Islet precursor cell (in vitro differentiated cells): Measurements from ENCODE around the gene HOXD10.

Experiments used
- DNase-seq: peaks from one replicate; pipeline ENCODE4 v3.0.0-alpha.2; 2018

HOXD10 gene

DNA sequence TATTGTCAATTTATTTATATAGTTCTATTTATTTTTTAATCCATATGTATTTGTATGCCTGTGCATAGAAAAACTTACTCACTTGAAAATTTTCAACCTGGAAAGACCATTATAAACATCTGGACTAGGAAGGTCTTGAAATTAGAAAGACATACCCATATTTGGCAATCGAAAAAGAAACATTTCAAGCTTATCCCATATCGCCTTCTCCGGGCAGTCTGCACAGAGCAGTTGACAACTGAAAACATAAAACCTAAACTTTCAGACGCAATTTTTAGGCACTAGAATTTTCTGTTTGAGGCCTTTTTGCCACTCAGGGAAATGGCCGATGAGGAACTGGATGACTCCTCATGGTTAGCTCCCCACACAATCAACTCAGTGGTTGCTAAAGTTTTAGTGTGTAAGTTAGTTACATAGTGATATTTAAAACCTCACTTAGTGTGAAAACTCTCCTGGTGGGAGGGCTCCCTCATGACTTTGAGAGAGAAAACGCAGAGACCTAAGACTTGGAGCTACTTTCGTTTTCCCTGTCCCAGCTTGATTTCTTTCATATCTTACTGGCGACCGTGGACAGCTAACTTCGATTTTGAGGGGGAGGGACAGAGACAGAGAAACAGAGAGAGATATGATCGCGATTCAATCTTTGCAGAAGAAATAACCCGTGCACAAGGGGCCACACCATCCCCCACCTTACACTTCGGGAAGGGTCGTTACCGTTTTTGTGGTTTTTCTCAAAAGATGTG lies 20.2 kb upstream of the HOXD10 start:
- no peak for DNase-seq

DNA sequence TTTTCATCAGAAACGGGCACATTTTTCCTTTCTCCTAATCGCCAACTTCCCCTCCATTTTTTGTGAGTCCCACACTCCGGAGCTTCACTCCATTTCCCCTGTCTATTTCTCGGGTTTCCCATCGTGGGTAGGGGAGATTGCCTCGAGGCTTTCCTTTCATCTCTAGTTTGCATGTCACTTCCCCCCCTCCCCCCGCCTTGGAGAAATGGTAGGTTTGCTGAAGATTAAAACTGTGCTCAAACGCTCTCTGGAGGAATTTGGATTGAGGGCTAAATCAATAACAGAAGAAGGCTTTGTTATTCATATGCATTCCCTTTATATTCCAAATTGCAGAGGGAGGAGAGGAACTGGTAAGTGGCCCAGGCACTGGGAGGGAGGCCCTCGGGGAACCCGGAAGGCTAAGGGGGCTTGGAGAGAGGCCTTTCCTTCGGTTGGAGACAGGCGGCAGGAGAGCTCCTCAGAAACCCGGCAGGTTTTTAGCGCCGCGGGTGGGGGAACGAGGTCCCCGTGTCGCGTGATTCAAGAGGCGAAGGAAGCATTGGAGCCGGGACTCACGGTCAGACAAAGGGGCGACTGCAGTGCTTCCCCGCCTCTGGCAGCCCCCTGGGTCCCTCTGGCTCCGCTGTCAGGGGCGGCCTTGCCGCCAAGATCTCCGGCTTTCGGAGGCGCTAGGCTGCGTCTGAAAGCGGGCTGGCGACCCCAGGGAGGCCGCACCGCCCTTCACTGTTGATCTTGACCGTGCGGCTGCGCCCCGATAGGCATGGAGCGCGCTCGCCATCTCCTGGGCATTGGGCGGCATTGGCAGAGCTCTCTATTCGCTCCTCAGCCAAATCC lies 19.4 kb upstream of the HOXD10 start:
- DNase-seq, result peak; percentile 90

DNA sequence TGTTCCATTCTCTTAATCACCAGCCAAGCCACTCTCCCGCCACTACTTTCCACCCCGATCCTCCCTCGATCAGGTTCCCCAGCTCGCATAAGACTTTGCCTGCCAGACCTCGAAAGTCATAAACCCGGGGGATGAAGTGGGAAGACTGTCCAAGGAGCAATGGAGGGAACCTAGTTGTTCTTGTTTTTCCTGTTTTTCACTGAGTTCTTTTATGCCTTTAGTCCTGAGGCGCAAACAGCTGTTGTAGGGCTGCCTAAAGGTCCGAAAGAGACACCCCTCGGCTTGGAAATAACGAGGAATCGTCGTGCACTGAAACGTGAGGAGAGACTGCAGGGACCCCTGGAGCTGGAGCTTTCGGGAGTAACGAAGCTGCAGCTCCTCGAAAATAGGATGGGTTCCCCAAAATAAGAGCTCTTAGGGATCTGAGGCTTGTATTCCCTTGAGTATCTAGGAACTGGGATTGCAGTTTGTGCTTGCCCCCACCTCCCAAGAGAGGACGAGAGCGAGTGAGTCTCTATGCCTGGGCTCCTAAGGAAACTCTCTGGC lies 18.7 kb upstream of the HOXD10 start:
- DNase-seq, result no peak

DNA sequence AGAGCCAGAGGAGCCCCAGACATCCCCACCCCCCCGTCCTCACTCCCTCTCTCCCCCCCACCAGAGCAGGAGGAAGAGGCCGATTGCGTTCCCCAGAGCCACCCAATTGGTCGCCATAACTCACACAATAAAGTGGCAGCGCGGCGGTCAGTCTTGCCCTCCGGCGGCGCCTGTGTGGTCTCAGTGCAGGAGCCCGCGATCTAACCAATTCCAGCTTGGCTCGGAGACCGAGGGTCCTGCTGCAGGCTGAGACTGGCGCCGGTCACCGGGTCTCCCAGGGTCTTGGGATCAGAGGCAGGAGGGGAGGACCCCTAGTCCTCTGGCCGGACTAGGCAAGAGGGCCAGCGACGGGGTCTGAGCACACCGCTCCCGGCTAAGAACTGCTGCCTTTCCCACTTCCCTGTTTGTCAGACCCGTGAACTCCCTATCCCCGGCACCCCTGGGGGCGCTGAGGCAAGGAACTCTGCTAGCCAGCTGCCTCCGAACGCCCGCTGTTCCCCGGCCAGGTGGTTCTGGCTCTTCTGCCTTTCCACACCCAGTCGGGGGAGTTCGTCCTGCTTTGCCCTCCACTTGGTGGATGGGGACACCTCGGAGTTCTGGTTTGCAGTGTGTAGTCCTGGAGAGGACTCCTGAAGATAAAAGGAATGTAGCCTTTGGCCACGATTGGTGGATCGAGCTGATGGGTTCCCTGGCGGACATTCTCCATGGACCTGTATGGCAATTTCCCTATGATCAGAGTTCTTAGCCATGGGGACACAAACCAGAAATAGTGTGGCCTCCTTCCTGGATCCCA lies 18.0 kb upstream of the HOXD10 start:
- DNase-seq, result peak; percentile 84

DNA sequence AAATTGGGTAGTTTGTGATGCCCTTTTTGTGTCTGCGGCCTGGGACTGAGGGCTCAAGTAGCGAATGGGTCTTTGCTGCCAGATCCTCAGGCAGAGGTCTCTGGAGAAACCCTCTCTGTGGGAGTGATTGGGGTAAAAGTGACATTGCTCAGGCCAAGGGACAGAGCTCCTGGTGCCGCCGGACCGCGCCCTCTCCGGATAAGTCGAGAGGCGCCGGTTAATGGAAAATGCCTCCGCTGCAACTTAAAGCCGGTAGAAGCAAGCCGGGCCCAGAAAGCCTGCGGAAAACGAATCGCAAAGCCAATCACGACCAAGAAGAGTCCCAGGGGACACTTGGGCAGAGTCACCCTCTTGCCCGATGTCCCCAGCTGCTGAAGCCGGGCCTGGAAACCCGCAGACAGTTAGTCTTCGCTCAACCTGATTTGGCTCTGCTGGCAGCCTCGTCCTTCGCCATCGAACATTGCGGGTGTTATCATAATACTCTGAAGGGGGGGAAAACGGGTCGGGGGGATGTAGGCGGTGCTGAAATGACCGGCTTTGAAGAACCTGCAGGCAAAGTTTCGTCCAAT lies 17.3 kb upstream of the HOXD10 start:
- peak; percentile 50 for DNase-seq

DNA sequence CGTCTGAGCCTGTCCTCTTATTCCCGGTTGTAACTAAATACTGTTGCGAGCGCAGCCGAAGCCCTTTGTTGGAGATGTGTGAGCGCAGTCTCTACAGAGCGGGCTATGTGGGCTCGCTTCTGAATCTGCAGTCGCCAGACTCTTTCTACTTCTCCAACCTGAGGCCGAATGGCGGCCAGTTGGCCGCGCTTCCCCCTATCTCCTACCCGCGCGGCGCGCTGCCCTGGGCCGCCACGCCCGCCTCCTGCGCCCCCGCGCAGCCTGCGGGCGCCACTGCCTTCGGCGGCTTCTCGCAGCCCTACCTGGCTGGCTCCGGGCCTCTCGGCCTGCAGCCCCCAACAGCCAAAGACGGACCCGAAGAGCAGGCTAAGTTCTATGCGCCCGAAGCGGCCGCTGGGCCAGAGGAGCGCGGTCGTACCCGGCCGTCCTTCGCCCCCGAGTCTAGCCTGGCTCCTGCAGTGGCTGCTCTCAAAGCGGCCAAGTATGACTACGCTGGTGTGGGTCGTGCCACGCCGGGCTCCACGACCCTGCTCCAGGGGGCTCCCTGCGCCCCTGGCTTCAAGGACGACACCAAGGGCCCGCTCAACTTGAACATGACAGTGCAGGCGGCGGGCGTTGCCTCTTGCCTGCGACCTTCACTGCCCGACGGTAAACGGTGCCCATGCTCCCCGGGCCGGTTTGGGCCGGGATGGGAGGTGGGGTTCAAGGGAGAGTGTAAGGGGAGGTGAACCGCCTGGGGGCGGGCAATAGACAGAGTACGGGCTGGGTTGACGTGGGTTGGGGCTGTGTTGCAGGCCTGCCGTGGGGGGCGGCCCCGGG lies 16.6 kb upstream of the HOXD10 start, which contains the start of gene HOXD12:
TSS of gene HOXD12 (plus strand) at position 68 of the 819 bp plus-strand sequence. CDS start at position 75, 7 bp downstream.
- peak; percentile 57 for DNase-seq

DNA sequence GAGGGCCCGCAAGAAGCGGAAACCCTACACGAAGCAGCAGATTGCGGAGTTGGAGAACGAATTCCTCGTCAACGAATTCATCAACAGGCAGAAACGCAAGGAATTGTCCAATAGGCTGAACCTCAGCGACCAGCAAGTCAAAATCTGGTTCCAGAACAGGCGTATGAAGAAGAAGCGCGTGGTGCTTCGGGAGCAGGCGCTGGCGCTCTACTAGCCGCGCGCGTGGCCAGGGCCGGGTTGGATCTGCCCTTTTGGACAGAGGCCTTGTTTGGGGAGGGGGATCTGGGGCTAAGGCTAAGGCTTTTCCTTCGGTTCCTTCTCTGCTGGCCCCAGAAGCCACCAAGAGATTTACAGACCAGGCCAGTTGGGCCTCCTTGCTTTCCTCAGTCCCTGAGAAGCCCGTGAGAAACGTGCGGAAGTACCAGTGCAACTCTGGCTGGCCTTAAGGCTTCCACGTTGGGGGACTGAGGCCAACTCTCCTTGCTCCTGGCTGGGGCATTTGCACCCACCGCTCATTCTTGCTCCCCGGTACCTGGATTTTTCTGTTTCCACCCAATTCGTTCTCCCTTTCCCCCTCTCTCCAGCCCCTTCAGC lies 15.9 kb upstream of the HOXD10 start:
- DNase-seq, result peak; percentile 55

DNA sequence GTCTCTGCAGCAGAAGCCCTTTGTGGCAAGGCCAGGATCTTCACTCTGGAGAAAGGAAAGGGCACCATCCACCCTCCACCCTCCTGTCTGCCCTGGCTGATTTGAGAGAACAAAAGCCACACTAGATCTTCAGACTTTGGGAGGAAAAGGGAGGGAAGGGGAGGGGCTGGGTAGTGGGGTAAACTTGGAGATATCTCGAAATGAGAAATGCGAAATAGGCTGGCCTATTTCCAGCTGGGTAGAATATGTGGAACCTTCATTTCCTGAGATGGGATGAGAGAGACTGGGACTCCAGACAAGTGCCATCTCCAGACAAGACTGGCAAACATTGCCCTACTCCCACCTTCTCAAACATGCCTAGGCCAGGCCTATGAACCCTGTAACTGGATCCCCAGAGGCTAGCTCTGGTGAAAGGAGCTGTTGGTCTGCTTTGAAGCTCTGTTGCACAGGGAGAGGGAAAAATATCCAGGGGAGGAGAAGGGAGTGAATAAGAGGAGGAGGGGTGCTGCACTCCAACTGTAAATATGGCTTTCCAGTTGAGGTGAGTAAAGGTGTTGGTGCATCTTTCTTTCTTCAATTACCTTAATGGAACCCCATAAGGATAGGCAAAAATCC lies 15.3 kb upstream of the HOXD10 start:
- peak; percentile 25 for DNase-seq

DNA sequence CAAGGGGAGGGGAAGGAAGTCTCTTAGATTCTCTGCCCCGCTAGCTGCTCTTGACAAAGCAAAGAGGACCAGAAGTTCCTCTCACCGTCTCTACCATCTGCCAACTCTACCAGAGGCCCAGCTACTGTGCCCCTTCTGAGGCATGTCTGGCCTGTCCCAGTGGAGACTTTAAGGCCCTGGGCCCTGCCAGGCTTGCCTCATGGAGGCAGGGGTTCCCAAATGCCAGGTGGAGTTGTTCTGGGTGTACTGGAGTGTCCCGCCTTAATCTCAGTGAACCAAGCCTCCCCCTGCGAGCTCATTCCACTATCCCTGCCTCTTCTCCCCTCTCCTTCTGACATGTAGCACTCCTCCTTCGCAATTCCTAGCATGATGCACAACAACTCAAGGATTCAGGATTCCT lies 14.7 kb upstream of the HOXD10 start:
- DNase-seq, result peak; percentile 29

DNA sequence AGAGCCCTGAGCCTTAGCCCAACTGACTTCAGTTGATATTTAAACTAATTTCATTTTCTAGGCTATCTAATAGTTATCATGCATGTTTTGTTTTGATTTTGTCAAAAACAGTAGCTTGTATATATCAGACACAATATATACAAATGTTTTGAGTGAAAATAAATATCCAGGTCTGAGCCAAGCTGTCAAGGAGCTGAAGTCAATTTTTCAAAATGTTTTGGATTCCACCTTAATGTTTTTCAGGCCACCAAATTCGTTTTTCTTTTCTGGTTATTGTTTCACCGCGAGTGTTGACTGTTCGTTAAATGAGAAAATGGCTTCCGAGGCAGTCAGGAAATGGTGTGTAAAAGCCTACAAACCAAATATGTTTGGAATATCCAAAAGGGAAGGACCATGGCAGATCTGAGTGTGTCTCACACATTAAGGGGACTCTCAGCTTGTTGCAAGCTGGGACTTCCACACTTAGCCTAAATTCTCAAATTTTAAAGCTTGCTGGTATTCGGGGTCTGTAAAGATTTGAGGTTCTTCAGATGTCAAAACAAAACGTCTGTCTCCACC lies 14.2 kb upstream of the HOXD10 start:
- DNase-seq, result no peak

DNA sequence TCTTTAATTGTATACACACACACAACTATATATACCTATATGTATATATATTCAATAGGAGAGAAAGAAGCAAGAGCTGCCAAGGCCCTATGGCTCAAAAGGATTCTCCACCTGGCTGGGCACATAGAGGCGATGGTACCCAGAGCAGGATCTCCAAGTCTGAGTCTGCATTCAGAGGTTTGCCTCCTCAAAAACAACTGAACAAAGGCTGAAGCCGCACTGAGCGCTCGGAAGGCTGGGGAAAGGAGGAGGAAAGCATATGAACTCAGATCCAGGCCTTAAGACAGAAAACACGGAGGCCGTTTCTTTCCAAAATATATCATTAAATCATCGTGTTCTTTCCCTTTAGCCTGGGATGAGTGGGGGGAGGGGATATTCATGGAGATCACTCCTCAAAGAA lies 13.4 kb upstream of the HOXD10 start:
- no peak for DNase-seq

DNA sequence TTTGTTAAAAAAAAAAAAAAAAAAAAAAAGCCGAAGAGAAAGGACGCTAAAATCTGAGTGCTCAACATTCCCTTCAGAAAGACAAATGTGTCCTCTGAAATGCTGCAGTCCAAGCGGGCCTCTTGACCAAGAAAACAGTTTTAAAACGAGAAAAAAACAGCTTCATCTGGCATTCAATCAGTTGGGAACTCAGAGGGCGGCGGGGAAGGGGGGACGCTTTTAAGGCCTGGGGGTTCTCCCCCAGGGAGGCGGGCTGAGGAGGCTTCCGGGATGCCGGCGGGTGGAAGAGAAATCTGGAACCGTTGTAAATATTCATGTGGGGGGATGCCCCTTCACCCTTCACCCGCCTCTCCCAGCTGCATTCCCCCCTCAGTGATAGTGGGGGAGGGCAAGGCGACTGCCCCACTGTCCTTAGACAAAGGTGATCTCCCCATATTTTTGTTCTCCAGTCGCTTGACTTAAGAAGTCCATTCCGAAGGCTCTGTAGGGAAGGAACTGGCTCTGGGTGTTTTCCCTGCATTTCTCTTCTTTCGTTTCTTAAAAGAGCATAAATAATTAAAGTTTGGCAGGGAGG lies 12.7 kb upstream of the HOXD10 start:
- DNase-seq, result peak; percentile 58

DNA sequence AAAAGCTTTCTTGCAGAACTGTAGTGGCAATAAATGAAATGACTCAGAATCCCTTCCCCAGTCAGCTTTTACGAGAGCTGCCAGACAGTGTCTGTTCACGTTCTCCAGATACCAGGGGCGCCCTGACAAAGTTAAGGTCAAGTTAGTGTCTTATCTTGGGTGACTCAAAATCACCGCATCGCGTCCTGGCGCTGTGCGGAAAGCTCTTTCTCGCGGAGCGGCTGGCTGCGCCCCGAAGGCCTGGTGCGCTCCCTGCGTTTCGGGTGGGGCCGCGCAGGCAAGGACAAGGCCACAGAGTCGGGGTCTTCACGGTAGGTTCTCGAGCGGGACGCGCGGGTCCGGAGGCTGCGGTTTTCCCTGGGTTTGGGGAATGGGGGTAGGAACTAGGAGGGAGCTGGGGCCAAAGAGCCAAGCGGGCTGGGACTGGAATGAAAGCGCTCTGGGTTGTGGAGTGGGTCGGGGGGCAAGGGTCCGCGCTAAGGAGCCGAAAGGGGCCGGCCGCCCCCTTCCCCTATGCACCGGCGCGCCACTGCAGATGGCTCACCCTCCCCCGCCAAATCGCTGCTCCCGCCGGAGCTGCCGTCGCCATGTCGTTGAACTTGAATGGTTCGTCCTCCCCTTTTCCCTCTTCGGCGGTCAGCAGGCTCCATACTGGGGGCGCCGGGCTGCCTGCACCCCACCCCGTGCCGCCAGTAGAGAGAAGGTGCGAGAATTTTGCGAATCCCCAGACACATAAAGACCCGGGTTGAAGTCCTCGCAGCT lies 12.1 kb upstream of the HOXD10 start:
- peak; percentile 90 for DNase-seq

DNA sequence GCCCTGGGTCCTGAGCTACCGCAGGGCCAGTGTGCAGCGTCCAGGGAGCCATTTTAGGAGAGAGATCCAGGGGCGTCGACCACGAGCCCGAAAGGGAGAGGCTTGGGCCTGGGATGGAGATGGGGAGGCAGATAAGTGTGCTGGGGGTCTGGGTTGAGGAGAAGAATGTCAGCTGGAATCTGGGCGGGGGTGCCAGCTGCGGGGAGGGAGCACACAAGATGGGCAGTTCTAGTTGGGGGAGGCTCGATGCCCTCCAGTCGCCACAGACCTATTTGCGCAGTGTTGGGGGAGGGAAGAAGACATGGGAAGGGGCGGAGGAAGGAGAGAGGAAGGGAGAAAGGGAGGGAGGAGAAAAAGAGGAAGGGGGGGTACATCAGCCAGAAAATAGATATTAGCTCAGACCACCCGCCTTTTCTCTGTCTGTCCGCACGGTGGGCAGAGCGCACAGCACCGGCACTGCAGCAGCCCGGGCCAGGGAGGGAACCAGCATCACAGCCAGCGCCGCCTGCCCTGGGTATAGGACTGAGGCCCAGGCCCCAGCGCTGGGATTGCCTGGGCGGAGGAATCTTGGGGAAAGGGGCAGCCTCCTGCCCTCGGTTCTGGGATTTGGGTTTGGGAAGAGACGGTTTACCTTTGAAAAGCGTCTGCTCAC lies 11.4 kb upstream of the HOXD10 start:
- peak; percentile 64 for DNase-seq

DNA sequence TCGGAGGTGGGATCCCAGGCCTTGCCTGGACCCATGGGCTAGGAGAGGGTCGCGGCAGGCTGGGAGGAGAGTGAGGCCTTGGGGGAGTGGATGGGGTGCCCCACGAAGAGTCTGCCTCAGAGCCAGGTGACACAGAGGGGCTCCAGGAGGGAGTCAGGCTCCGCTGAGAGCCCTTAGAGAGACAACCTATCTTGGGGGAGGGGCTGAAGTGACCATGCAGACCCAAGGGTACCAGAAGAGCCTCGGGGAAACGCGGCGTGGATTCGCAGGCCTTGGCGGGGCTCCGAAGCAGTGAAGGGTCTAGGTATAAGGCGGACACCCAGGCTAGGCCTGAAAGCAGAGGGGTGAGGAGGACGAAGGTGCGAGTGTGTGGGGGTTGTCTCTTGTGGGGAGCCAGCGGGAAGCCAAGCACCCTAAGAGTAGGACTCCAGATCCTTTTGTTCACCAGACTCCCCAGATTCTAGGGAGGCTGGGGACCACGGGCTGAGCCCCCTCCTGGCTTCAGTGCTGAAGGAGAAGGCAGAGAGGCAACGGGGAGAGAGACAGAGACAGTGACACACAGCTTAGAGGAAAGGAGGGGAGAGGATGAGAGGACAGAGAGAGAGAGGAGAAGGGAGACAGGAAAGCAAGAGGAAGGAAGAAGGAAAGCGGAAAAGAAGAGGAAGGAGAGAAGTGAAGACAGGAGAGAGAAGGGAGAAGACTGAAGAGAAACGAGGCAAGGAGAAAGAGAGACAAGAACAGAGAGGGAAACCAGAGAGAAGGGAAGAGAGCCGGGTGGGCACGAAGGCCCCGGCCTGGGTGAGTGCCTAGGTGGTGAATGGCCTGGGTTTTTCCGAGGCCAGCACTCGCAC lies 10.6 kb upstream of the HOXD10 start:
- peak; percentile 41 for DNase-seq

DNA sequence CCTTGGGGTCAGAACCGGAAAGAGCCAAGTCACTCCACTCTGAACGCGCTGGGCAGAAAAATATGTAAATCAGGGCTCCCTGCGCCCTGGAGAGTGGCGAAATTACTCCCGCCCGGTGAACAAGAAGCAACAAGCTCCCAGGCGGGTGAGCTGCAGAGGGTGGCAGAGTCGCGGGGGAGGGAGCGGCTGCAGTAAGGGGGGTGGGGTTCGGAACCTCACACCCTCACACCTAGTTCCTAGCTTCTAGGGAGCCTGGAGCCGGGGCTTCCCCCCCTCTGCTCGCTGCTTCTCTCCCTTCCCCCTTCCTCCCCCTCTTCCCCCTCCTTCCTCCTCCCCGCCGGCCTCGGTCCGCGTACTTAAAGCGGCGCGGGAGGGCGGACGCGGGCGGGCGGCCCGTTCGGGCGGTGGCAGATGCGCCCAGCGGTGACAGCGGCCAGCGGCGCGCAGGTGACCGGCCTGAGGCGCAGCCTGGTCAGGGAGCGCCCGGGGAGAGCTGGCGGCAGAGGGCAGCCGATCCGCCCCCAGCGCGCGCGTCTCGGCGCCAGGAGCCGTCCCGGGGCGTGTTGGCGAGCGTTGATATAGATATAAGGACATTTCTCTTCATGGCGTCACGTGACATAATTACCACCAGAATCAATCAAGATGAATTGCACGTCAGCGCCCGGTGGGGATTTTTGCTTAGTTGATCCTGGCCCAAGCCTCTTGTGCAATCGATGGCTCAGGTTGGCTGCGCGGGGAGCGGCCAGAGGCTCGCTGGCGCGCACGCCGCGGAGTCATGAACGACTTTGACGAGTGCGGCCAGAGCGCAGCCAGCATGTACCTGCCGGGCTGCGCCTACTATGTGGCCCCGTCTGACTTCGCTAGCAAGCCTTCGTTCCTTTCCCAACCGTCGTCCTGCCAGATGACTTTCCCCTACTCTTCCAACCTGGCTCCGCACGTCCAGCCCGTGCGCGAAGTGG lies 9.7 kb upstream of the HOXD10 start, which contains the start of gene HOXD11:
TSS of gene HOXD11 (plus strand) at position 700 of the 959 bp plus-strand sequence. CDS start at position 776, 76 bp downstream.
- DNase-seq, result no peak
